ENCODE measurements around the gene RPL36. TPM values are rescaled to one million over a fixed set of nuclear protein-coding genes. Genes with fewer than 3 reads are reported as not detected.
A peak's percentile ranks its signal among the peaks of the same experiment; 100 is the strongest.

The RPL36 gene
- polyA plus RNA-seq, 3 donors, result 336 to 708 (median 627) TPM

- Mint-ChIP-seq H3K27ac (peak overlapping the region in 1 of 7 donors; percentile 42), H3K27me3 (ENCODE audit: low read depth in 3 of 3) (peaks cover 0 to 1% (median 0%) of the 10 kb centered on the region in 3 donors), H3K4me3 (no peak overlapping the region), H3K9me3 (peaks cover 0 to 3% (median 0%) of the 10 kb centered on the region in 7 donors), H3K4me1 (no peaks in the 10 kb centered on the region), H3K36me3 (peaks cover 38 to 72% of the 10 kb centered on the region in 2 donors)
- no peak for DNase-seq
- Histone ChIP-seq H3K4me1 (ENCODE audit: control insufficient read depth in 1 of 2, insufficient read depth in 2 of 2, low read length in 2 of 2) (no peaks in the 10 kb centered on the region), H3K9ac (ENCODE audit: insufficient read depth, low read length, poor library complexity, severe bottlenecking) (no peak overlapping the region), H2AFZ (ENCODE audit: insufficient read depth, low read depth, low read length, poor library complexity, severe bottlenecking) (no peak overlapping the region), H3K27me3 (ENCODE audit: control insufficient read depth in 2 of 2, insufficient read depth in 2 of 2, low read length in 2 of 2) (no peaks in the 10 kb centered on the region), H3K4me3 (replicated peaks in 1 of 3; ENCODE audit: low read depth in 2 of 3, low read length in 3 of 3) (no peak overlapping the region), H3K27ac (ENCODE audit: low read depth in 1 of 2, low read length in 2 of 2) (no peak overlapping the region), H4K20me1 (ENCODE audit: insufficient read depth, low read length) (peaks cover 50% of the 10 kb centered on the region), H3K79me2 (ENCODE audit: insufficient read depth, low read length) (peaks cover 24% of the 10 kb centered on the region), H3K36me3 (replicated peaks in 1 of 2; ENCODE audit: control insufficient read depth in 1 of 2, insufficient read depth in 2 of 2, low read length in 2 of 2) (peaks cover 68 to 69% of the 10 kb centered on the region in 2 donors), H3K4me2 (replicated peaks; ENCODE audit: extremely low read depth, low read length, poor library complexity, severe bottlenecking) (no peak overlapping the region), H3K9me3 (replicated peaks in 1 of 2; ENCODE audit: control insufficient read depth in 1 of 2, insufficient read depth in 1 of 2, low read length in 2 of 2) (no peaks in the 10 kb centered on the region)
- 94% methylated on average over 23 of the region's 30 CpGs for WGBS (ENCODE audit: insufficient coverage)
- intact Hi-C loops (cut with micrococcal nuclease), result no loop called here
- no peak for TF ChIP-seq CTCF (IDR thresholded peaks at IDR 0.05)
Observed at GRCh38 chr19:5697890-5698634, 8.0 kb downstream of the RPL36 start.

GRCh38 chr19:5698635-5699422, 8.7 kb downstream of the RPL36 start:
- no peak overlapping the region for H3K4me3 Mint-ChIP-seq
- Histone ChIP-seq H3K79me2 (ENCODE audit: insufficient read depth, low read length) (peaks cover 16% of the 10 kb centered on the region), H3K9me3 (replicated peaks in 1 of 2; ENCODE audit: control insufficient read depth in 1 of 2, insufficient read depth in 1 of 2, low read length in 2 of 2) (no peaks in the 10 kb centered on the region), H3K4me3 (replicated peaks in 1 of 3; ENCODE audit: low read depth in 2 of 3, low read length in 3 of 3) (no peak overlapping the region), H3K27ac (ENCODE audit: low read depth in 1 of 2, low read length in 2 of 2) (no peak overlapping the region), H3K9ac (ENCODE audit: insufficient read depth, low read length, poor library complexity, severe bottlenecking) (no peak overlapping the region), H2AFZ (ENCODE audit: insufficient read depth, low read depth, low read length, poor library complexity, severe bottlenecking) (no peak overlapping the region), H3K27me3 (ENCODE audit: control insufficient read depth in 2 of 2, insufficient read depth in 2 of 2, low read length in 2 of 2) (no peaks in the 10 kb centered on the region), H3K4me2 (replicated peaks; ENCODE audit: extremely low read depth, low read length, poor library complexity, severe bottlenecking) (no peak overlapping the region), H3K36me3 (replicated peaks in 1 of 2; ENCODE audit: control insufficient read depth in 1 of 2, insufficient read depth in 2 of 2, low read length in 2 of 2) (peaks cover 68 to 69% of the 10 kb centered on the region in 2 donors), H3K4me1 (ENCODE audit: control insufficient read depth in 1 of 2, insufficient read depth in 2 of 2, low read length in 2 of 2) (no peaks in the 10 kb centered on the region), H4K20me1 (ENCODE audit: insufficient read depth, low read length) (peaks cover 43% of the 10 kb centered on the region)
- peaks cover 42 to 72% of the 10 kb centered on the region in 2 donors for H3K36me3 Mint-ChIP-seq
- H3K4me1 Mint-ChIP-seq, result no peaks in the 10 kb centered on the region
- H3K27ac Mint-ChIP-seq, result peak overlapping the region in 1 of 7 donors; percentile 70
- peaks cover 0 to 3% (median 0%) of the 10 kb centered on the region in 7 donors for H3K9me3 Mint-ChIP-seq
- no peak for TF ChIP-seq CTCF (IDR thresholded peaks at IDR 0.05)
- intact Hi-C loops (cut with micrococcal nuclease), result no loop called here
- 94% methylated on average over 37 of the region's 38 CpGs for WGBS (ENCODE audit: insufficient coverage)
- H3K27me3 Mint-ChIP-seq (ENCODE audit: low read depth in 3 of 3), result peaks cover 0 to 1% (median 0%) of the 10 kb centered on the region in 3 donors
- DNase-seq, result no peak

All from CD14-positive monocyte (primary cell).